NT2/D1 (cell line): Measurements from ENCODE around the gene TUT4.

Experiments used
- DNase-seq: peaks from one replicate; pipeline ENCODE4 v3.0.0-alpha.2; 2011; ENCODE audit warnings: low read depth, low spot score
- H3K27me3 ChIP-seq: 2 replicates; pipeline ENCODE4 v1.6.0; 2011; ENCODE audit warnings: mild to moderate bottlenecking; ENCODE audit not compliant: insufficient read length, insufficient read depth
- H3K36me3 ChIP-seq: 2 replicates; pipeline ENCODE4 v1.6.1; 2011; ENCODE audit warnings: mild to moderate bottlenecking, low read length, mixed read lengths; ENCODE audit not compliant: insufficient read depth, insufficient read length
- H3K4me1 ChIP-seq: 2 replicates; pipeline ENCODE4 v1.5.1; 2011; ENCODE audit not compliant: insufficient read depth, insufficient read length
- H3K4me3 ChIP-seq: 2 replicates; pipeline ENCODE4 v1.5.1; 2011; ENCODE audit warnings: low read depth; ENCODE audit not compliant: insufficient read length
- H3K9ac ChIP-seq: 2 replicates; pipeline ENCODE4 v1.6.0; 2011; ENCODE audit warnings: low read depth; ENCODE audit not compliant: insufficient read length
- H3K9me3 ChIP-seq: 2 replicates; pipeline ENCODE4 v1.5.1; 2011; ENCODE audit warnings: mild to moderate bottlenecking, low read length; ENCODE audit not compliant: insufficient read depth
- SUZ12 ChIP-seq: IDR thresholded peaks from 2 replicates; pipeline ENCODE4 v1.6.1; 2011; ENCODE audit not compliant: insufficient read length, insufficient read depth; ENCODE audit errors: extremely low read depth
- YY1 ChIP-seq: IDR thresholded peaks from 2 replicates; pipeline ENCODE4 v1.6.1; 2011; ENCODE audit not compliant: insufficient read length, insufficient read depth
- ZNF274 ChIP-seq: IDR thresholded peaks from 2 replicates; pipeline ENCODE4 v1.6.1; 2011; ENCODE audit warnings: mild to moderate bottlenecking, low read depth, low read length

Gene TUT4

DNA sequence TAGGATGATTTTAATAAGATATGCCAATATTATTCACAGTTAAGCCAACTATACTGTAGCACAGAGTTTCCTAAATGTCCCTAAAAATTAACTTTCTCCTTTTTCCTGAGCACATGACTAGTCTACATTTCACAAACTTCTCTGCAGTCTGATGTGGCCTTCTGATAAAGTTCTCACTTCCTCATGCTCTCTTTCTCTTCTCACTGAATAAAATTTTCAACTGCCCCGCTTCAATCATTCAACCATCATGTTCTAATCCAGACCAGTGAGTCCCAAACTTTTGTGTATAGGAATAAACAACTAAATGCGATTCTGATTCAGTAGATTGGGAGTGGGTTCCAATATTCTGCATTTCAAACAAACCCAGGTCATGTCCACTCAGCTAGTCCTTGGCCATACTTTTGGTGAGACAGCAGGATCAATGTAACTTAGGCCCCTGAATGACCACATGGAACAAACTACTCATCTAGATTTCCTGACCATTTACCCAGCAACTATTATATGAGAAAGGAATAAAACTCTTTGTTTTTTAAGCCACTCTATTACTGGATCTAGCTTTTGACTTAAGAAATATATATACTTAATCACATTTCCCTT lies 20.1 kb downstream of the TUT4 start:
- H3K27me3 ChIP-seq, result no peaks in the 10 kb centered on the region
- no peak for TF ChIP-seq ZNF274
- TF ChIP-seq YY1, result no peak
- no peak for TF ChIP-seq SUZ12
- no peak for DNase-seq
- no peaks in the 10 kb centered on the region for H3K9me3 ChIP-seq
- H3K36me3 ChIP-seq, result no peaks in the 10 kb centered on the region
- H3K4me3 ChIP-seq, result no peak overlapping the region
- H3K4me1 ChIP-seq, result no peaks in the 10 kb centered on the region
- no peak overlapping the region for H3K9ac ChIP-seq

GRCh38 chr1:52532247-52532646 lies 20.6 kb downstream of the TUT4 start:
- Histone ChIP-seq H3K27me3 (no peaks in the 10 kb centered on the region), H3K4me1 (no peaks in the 10 kb centered on the region), H3K4me3 (no peak overlapping the region), H3K36me3 (no peaks in the 10 kb centered on the region), H3K9me3 (no peaks in the 10 kb centered on the region), H3K9ac (no peak overlapping the region)
- TF ChIP-seq ZNF274 (no peak), SUZ12 (no peak)
- no peak for DNase-seq

- no peak overlapping the region for H3K9ac ChIP-seq
- H3K4me3 ChIP-seq, result no peak overlapping the region
- no peak for TF ChIP-seq SUZ12
- no peak for TF ChIP-seq ZNF274
- TF ChIP-seq YY1, result no peak
- peaks cover 5% of the 10 kb centered on the region for H3K36me3 ChIP-seq
- no peak for DNase-seq
- H3K27me3 ChIP-seq, result no peaks in the 10 kb centered on the region
- no peaks in the 10 kb centered on the region for H3K4me1 ChIP-seq
- no peaks in the 10 kb centered on the region for H3K9me3 ChIP-seq
Observed at GRCh38 chr1:52531249-52531872, 21.5 kb downstream of the TUT4 start.

DNA sequence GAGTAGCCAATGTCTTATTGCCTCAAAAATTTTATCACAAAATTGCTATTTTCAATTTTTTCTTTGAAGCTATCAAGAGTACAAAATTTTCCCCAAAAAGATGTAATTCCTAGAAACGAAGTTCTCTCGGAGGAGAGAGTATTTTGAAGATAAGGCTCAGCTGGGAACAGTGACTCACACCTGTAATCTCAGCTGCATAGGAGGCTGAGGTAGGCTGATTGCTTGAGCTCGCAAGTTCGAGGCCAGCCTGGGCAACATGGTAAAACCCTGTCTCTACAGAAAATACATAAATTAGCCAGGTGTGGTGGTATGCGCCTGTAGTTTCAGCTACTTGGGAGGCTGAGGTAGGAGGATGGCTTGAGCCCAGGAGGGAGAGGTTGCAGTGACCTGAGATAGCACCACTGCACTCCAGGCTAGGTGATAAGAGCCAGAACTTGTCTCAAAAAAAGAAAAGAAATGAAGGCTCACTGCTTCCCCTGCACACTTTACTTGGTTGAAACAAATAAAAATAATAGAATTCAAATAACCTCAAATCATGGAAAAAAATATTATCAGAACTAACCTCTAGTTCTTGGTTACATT lies 22.2 kb downstream of the TUT4 start:
- H3K4me1 ChIP-seq, result no peaks in the 10 kb centered on the region
- H3K27me3 ChIP-seq, result no peaks in the 10 kb centered on the region
- no peaks in the 10 kb centered on the region for H3K9me3 ChIP-seq
- H3K4me3 ChIP-seq, result no peak overlapping the region
- TF ChIP-seq SUZ12, result no peak
- TF ChIP-seq YY1, result no peak
- TF ChIP-seq ZNF274, result no peak
- no peak overlapping the region for H3K9ac ChIP-seq
- H3K36me3 ChIP-seq, result peaks cover 11% of the 10 kb centered on the region
- DNase-seq, result no peak

GRCh38 chr1:52523376-52523775 lies 29.5 kb downstream of the TUT4 start:
- DNase-seq, result no peak
- Histone ChIP-seq H3K9ac (no peak overlapping the region), H3K4me1 (no peaks in the 10 kb centered on the region), H3K27me3 (no peaks in the 10 kb centered on the region), H3K9me3 (no peaks in the 10 kb centered on the region), H3K4me3 (no peak overlapping the region), H3K36me3 (peaks cover 47% of the 10 kb centered on the region)
- TF ChIP-seq ZNF274 (no peak), SUZ12 (no peak), YY1 (no peak)

- H3K9me3 ChIP-seq, result no peaks in the 10 kb centered on the region
- no peak overlapping the region for H3K9ac ChIP-seq
- H3K4me1 ChIP-seq, result no peaks in the 10 kb centered on the region
- TF ChIP-seq ZNF274 (no peak), SUZ12 (no peak), YY1 (no peak)
- peaks cover 38% of the 10 kb centered on the region for H3K36me3 ChIP-seq
- DNase-seq, result no peak
- H3K4me3 ChIP-seq, result no peak overlapping the region
- no peaks in the 10 kb centered on the region for H3K27me3 ChIP-seq
Observed at GRCh38 chr1:52520148-52520547, 32.7 kb downstream of the TUT4 start.

- peaks cover 40% of the 10 kb centered on the region for H3K36me3 ChIP-seq
Observed at GRCh38 chr1:52518962-52519361, 33.9 kb downstream of the TUT4 start.

More at GRCh38 chr1:52518962-52519361, 33.9 kb downstream of the TUT4 start:
- Histone ChIP-seq H3K4me1 (no peaks in the 10 kb centered on the region), H3K9me3 (no peaks in the 10 kb centered on the region), H3K9ac (no peak overlapping the region), H3K27me3 (no peaks in the 10 kb centered on the region), H3K4me3 (no peak overlapping the region)
- TF ChIP-seq ZNF274 (no peak), SUZ12 (no peak), YY1 (no peak)
- DNase-seq, result no peak
